Panc1 (cell line): Measurements from ENCODE around the gene SH3RF2. TPM values are rescaled to one million over a fixed set of nuclear protein-coding genes. Genes with fewer than 3 reads are reported as not detected.

Experiments used
- ATAC-seq: fragments of 200-7000 bp; cut with Tn5 transposase; 2 replicates; pipeline ENCODE4 v1.9.1; 2020; ENCODE audit warnings: mild to moderate bottlenecking, moderate library complexity
- BruUV-seq: library from RNA; stranded (reverse); fragments of 400-500 nt; replicated peaks from 2 replicates; lab custom pipeline; 2021; lab: Mats Ljungman, UMichigan
- CTCF ChIA-PET: fragments of 300-600 bp; sonication (Branson Sonifier 250); formaldehyde crosslinking; loops from one replicate; lab custom pipeline; 2022; ENCODE audit warnings: antibody characterized with exemption; lab: Charles Lee
- POLR2A ChIA-PET: fragments of 300-600 bp; sonication (Branson Sonifier 250); formaldehyde crosslinking; loops from one replicate; lab custom pipeline; 2022; ENCODE audit warnings: antibody characterized with exemption; lab: Charles Lee
- DNase-seq: peaks from one replicate; pipeline ENCODE4 v3.0.0-alpha.2; 2010; ENCODE audit warnings: low read depth, low spot score
- H3K27ac ChIP-seq: 2 replicates; pipeline ENCODE4 v1.5.1; 2011; ENCODE audit warnings: mild to moderate bottlenecking, low read length, inconsistent platforms
- H3K27me3 ChIP-seq: fragments of 200-500 bp; sonication (Bioruptor generic); 2 replicates; pipeline ENCODE4 v1.6.0; 2014; ENCODE audit warnings: low read length, inconsistent platforms; ENCODE audit not compliant: control insufficient read depth, insufficient read depth
- H3K36me3 ChIP-seq: fragments of 200-500 bp; sonication (Bioruptor generic); 2 replicates; pipeline ENCODE4 v1.5.1; 2014; ENCODE audit warnings: inconsistent platforms, mild to moderate bottlenecking, low read length, moderate library complexity; ENCODE audit not compliant: control insufficient read depth, insufficient read depth
- H3K4me1 ChIP-seq: 2 replicates; pipeline ENCODE4 v1.5.1; 2011; ENCODE audit warnings: inconsistent platforms, mild to moderate bottlenecking, low read length, moderate library complexity; ENCODE audit not compliant: control insufficient read depth, insufficient read depth
- H3K4me3 ChIP-seq, 2 experiments: 2 replicates each; pipeline ENCODE4 v1.5.1; 2011 to 2012; ENCODE audit warnings: low read depth in 2 of 2, low read length in 2 of 2, mild to moderate bottlenecking in 2 of 2, inconsistent platforms in 1 of 2, moderate library complexity in 1 of 2
- H3K9me3 ChIP-seq: fragments of 200-500 bp; sonication (Bioruptor generic); 2 replicates; pipeline ENCODE4 v1.5.1; 2014; ENCODE audit warnings: low read depth, mild to moderate bottlenecking, inconsistent platforms, low read length, moderate library complexity; ENCODE audit not compliant: control insufficient read depth, insufficient read depth
- CTCF ChIP-seq: fragments of 450-650 bp; IDR thresholded peaks from 2 replicates; pipeline ENCODE4 v1.5.1; 2017; ENCODE audit warnings: mild to moderate bottlenecking
- POLR2AphosphoS5 ChIP-seq: IDR thresholded peaks from 2 replicates; pipeline ENCODE4 v1.6.1; 2012; ENCODE audit warnings: mild to moderate bottlenecking, low read depth, low read length, moderate library complexity
- REST ChIP-seq, 2 experiments: IDR thresholded peaks; 2 replicates each; pipeline ENCODE4 v1.6.1; 2011 to 2012; ENCODE audit warnings: low read depth in 2 of 2, control low read depth in 1 of 2, low read length in 1 of 2, mild to moderate bottlenecking in 1 of 2, moderate library complexity in 1 of 2; ENCODE audit not compliant: insufficient read depth in 1 of 2
- SIN3A ChIP-seq: IDR thresholded peaks from 2 replicates; pipeline ENCODE4 v1.6.1; 2012; ENCODE audit warnings: low read depth, mild to moderate bottlenecking, low read length, moderate library complexity, borderline replicate concordance; ENCODE audit not compliant: insufficient read depth
- TCF7L2 ChIP-seq: IDR thresholded peaks from 2 replicates; pipeline ENCODE4 v1.6.1; 2011; ENCODE audit warnings: mild to moderate bottlenecking, low read depth, low read length, inconsistent platforms
- in situ Hi-C: cut with HindIII; loops from 2 replicates; pipeline ENCODE4 v1.10.0; 2016; ENCODE audit warnings: low sequenced_read_pairs, low pct_unique_long_range_greater_than_20kb
- intact Hi-C: fragments of 100-400 bp; cut with micrococcal nuclease; formaldehyde crosslinking; loops from one replicate; pipeline ENCODE4 v1.10.0; 2022; ENCODE audit not compliant: unreplicated experiment
- total RNA-seq: library from RNA; stranded (reverse); gene quantifications from one replicate; pipeline ENCODE4 v1.2.1, GENCODE V29; 2021; ENCODE audit not compliant: unreplicated experiment

Gene SH3RF2
- total RNA-seq, 1 experiment from 2014 or later = 23.1 TPM

GRCh38 chr5:146013761-146014160 lies 77.4 kb downstream of the SH3RF2 start:
- BruUV-seq = no TSS peak
- no peaks in the 10 kb centered on the region for H3K9me3 ChIP-seq
- POLR2A ChIA-PET = no interaction called here
- no peaks in the 10 kb centered on the region for H3K27me3 ChIP-seq
- H3K4me1 ChIP-seq = no peaks in the 10 kb centered on the region
- DNase-seq = no peak
- no peak for ATAC-seq
- CTCF ChIA-PET = no interaction called here
- H3K4me3 ChIP-seq = no peak overlapping the region
- intact Hi-C loops = no loop called here
- H3K36me3 ChIP-seq = no peaks in the 10 kb centered on the region
- TF ChIP-seq TCF7L2 = no peak
- no peak for TF ChIP-seq SIN3A
- TF ChIP-seq POLR2AphosphoS5 = no peak
- TF ChIP-seq CTCF = no peak
- TF ChIP-seq REST (IDR thresholded peaks at IDR 0.05; ENCODE audit: insufficient read depth in 1 of 2, low read depth in 2 of 2, low read length in 1 of 2) = no peak
- H3K27ac ChIP-seq = no peak overlapping the region
- in situ Hi-C loops = no loop called here

GRCh38 chr5:146015001-146015400 lies 78.6 kb downstream of the SH3RF2 start:
- intact Hi-C loops = no loop called here
- H3K9me3 ChIP-seq = no peaks in the 10 kb centered on the region
- H3K36me3 ChIP-seq = no peaks in the 10 kb centered on the region
- POLR2A ChIA-PET = no interaction called here
- H3K4me1 ChIP-seq = no peaks in the 10 kb centered on the region
- no peaks in the 10 kb centered on the region for H3K27me3 ChIP-seq
- TF ChIP-seq TCF7L2 (no peak), SIN3A (no peak), CTCF (no peak), POLR2AphosphoS5 (no peak), REST (IDR thresholded peaks at IDR 0.05; ENCODE audit: insufficient read depth in 1 of 2, low read depth in 2 of 2, low read length in 1 of 2) (no peak)
- no peak for DNase-seq
- no peak for ATAC-seq
- CTCF ChIA-PET = no interaction called here
- no TSS peak for BruUV-seq
- in situ Hi-C loops = no loop called here
- no peak overlapping the region for H3K4me3 ChIP-seq
- H3K27ac ChIP-seq = no peak overlapping the region
